Activated gamma-delta T cell treated with anti-CD3 and anti-CD28 coated beads, Interleukin-2, amount 50 U/mL, for 16 hours (primary cell): ENCODE measurements around the gene HERC2.
"Not testable (repeated sequence)": the region's sequence is repeated elsewhere in the genome, so short reads cannot be mapped to it uniquely, and the experiment has no call there.

ENCODE experiments used
- DNase-seq: peaks from one replicate; pipeline ENCODE4 v3.0.0-alpha.2; 2020; ENCODE audit warnings: low read depth

The HERC2 gene

DNA sequence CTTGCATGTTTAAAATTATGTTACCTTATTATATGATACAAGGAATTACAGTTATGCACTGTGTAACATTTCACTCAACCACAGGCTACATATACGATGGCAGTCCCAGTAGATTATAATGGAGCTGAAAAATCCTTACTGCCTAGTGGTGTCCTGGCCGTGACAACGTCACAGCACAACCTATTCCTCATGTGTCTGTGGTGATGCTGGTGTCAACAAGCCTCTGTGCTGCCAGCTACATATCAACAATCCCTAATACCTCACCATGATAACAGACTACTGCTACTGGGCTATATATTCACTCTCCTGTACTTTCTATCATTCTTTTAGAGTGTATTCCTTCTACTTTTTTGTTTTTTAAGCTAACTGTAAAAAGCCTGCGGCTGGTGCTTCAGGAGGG, 142.7 kb downstream of the HERC2 start:
- DNase-seq: no peak

DNA sequence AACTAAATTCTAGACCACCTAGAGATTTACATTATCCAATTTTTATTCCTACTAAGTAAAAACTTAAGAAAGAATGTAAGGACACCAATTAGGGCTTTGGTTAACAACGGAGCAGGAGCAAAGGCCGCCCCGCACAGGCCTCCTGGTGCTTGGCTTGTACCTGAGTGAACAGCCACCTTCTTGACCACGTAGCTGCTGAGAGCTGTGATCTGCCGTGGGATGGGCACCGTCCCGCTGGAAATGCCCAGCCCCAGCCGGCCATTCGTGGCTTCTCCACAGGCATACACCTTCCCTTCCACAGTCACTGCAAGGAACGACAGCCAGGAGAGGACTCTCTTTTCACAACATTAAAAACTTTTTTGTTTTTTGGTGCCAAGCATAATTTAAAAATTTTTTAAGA, 143.3 kb downstream of the HERC2 start:
- DNase-seq: no peak

DNA sequence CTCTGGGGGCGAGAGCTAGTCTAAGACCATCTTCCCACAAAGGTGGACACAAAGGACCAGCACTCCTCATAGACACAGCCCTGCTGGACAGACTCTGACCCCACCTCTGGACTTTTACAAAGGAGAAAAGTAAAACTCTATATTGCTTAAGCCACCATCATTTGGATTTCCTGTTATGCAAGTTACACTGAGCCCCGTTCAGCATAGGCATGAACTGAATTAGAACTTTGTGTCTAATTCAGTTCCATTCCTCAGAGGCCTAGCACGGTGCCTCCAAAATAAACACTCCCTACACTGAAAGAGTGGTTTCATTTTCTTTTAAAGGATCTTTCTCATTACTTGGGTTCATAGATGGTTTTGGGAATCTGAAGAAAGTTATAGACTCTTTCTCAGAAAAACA, 143.7 kb downstream of the HERC2 start:
- DNase-seq: no peak

DNA sequence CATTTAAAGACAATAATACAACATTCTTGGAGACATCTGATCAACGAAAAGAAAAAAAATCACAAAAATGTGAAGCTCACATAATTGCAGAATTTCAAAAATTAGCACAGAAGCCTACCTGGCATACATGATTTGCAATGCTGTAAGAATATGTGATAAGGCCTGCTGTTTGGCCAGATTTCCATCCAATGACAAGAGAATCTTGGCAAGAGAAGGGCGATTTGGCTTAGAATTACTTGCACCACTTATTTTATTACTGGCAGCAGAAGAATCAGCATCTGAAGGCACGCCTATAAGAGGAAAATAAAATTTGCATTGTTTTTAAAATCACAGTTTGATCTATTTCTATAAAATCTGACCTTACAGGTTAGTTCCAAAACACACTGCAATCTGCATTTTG, 152.6 kb downstream of the HERC2 start:
- DNase-seq: no peak

DNA sequence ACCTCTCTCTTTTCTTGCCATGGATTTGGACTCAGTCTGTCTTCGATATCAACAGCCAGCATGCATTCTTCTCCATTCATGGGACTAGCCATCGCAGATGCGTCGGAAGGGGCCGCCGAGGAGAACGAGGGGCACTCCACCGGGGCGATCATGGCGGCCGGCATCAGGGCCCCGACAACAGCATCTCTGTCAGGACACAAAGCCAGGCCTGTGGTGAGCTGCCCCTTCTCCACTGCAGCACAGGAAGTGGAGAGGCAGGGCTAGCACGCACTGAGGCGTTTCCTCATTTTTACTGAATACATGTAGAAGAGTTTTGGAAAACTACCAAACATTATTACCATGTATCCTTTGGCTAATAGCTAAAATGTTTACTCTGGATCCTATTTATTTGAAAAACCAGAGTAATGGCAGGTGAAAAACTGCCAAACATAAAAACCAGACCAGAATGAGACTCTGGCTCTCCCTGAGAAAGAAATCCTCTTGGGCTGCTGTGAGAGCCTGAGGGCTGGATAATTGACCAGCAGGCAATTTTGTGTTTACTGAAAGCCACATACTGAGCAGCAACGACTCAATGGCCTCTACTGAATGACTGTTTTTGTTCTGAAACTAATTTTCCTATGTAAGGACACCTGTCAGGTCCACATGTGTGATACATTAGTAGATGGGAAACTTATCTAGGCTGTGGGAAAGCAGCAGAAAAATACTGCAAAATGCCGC, 153.4 kb downstream of the HERC2 start:
- not testable (repeated sequence) for DNase-seq

DNA sequence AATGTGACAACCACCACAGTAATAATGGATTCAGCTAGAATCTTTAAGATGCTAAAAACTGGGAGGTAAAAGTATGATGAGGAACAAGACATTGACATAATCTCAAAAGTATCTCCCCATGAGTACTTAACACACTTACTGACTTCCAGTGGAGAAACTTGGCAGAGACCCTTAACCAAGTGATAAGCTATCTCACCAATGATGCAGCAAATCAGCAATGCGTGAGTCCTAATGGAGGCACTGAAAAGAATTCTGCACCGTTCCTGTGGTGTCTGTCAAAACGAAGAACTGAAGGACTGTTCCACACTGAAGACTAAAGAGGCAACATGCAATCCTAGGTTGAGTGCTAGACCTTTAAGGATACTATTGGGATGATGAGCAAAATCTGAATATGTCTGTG, 154.9 kb downstream of the HERC2 start:
- no peak for DNase-seq

DNA sequence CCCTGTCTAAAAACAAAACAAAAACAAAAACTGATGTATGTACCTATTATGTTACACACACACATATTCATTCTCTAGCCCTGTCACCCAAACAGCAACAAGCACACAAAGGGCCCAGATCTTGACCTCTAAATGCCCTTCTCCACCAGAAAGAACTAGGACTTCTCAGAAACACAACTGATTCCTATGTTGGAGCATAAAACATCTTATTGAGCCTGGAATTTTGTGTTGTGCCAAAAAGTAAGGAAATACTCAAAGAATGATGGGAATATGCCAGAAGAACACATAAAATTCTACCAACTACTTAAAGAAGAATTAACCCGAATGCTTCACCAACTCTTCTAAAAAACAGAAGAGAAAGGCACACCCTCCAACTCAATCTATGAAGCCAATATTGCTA, 156.2 kb downstream of the HERC2 start:
- no peak for DNase-seq

DNA sequence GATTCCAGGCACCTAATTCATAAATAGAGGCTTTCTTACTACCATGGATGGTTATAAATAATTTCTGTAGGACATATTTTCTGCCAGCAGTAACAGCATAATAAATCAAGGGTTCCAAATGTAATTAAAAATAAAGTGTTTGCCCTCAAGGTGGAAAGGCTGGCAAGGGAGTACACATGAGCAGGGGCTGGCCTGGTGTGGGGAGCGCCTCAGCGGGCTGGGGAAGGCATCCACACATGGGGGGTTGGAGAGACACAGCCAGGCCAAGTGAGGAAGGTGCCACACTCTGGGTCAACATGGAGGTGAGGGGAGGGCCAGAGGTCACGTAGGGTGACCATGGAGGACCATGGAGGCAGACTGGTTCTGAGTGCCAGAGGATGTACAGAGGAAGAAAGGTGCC, 157.1 kb downstream of the HERC2 start:
- no peak for DNase-seq

DNA sequence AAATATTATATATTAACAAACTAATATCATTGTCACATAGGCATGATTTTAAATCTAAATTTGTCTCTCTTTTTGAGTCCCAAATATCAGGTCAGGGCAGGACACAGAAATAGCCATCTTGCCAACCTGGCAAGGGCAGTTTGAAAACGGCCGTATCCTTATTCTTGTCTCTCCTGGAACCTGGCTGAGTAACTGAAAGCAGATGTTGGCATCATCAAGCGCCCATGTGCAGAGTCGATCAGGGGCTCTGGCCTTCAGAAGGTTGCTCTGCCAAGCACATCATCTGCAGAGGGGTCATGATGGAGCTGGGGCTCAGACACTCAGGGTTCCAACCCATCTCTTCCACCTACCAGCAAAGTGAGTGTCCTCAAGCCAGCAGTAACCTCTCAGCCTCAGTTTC, 167.7 kb downstream of the HERC2 start:
- DNase-seq: no peak

DNA sequence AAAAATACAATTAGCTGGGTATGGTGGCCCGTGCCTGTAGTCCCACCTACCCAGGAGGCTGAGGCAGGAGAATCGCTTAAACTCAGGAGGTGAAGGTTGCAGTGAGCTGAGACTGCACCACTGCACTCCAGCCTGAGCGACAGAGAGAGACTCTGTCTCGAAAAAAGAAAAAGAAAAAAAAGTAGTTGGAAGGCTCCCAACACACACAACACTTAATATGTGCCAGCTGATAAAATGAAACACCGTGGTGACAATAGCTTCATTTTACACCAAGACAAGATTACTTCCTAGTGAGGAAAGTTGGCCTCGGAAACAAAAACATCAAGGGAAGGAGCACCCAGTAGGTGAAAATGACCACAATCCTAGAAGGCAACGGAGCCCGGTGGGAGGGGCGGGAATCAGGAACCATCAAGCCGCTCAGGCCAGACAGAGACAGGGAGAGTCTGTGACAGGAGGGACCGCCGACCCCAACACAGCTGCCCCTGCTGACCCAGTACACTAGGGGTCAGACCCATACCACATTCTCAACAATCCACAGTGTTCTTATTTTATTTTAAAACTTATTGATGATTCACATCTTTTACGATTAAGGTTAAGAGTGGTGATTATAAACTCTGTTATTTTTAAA, 168.4 kb downstream of the HERC2 start:
- no peak for DNase-seq

DNA sequence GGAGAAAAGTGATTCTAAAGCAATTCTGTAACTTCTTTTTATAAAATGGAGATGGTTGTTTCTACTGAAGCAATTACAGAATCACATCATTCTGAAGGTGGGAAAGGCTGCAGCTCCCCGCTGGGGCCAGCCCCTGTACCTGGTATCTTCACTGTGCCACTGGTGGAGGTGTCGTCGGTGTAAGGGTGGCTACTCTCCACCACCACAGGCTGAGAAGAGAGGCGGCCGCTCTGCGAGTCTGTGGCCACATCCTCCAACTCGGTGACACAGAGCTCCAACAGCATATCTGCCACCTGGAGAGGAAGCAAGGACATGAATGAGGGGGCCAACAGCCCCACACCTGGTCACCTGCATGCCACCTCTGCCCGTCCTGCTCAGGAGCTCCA, 169.4 kb downstream of the HERC2 start:
- not testable (repeated sequence) for DNase-seq

DNA sequence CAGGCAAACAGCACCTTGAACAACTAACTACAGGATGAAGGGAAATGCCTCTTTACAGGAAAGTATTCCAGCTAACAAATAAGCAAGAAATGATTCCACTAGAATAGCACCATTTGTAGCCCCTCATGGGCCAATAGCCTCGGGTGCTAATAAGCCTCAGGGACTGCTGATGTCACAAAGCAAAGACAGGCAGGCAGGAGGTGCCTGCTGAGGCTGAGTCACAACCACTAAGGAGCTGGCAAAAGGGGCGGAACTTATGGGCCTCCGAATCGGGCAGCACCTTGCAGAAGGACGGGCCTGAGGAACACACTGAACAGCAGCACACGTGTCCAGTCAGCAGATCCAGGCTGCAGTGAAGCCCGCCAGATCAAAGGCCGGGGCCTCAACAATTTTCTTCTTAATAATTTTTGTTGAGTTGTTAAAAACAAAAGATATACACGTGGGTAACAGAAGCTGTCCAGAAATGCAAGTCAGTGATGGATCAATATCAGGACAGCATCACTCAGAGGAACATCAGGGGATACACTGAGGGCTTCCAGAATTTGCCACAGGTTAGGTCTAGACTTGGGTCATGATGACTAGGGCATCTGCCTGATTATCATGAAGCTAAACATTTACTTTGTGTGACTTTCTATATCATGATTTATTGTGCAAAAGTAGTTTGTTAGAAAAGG, 170.0 kb downstream of the HERC2 start:
- DNase-seq: not testable (repeated sequence)

DNA sequence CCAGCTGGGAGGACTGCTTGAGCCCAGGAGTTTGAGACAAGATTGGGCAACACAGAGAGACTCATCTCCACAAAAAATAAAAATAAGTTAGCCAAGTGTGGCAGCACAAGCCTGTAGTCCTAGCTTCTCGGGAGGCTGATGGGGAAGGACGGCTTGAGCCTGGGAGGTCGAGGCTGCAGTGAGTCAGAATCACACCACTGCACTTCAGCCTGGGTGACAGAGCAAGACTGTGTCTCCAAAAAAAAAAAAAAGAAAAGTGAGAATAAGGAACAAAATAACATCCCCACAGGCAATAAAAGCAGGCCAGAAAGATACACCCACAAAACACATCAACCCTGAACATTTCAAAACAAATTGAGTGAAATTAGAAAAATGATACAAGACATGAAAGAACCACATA, 174.2 kb downstream of the HERC2 start:
- no peak for DNase-seq

DNA sequence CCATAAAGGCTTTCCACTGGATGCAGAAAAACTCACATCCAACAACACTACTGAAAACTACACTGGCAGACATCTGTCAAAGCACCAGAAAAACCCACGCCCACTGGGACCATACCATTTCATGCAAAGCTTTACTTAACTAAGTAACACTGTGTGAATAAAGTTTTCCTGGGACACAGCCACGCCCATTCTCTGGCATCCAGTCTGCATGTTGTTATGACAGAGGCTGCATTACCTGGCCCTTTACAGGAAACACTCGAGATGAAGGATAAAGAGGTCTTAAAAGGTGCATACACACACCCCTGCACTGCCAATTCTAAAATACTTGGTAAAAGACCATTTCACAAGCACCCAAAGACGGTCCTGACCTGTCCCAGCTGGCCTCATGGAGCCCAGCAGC, 176.6 kb downstream of the HERC2 start:
- DNase-seq: not testable (repeated sequence)

DNA sequence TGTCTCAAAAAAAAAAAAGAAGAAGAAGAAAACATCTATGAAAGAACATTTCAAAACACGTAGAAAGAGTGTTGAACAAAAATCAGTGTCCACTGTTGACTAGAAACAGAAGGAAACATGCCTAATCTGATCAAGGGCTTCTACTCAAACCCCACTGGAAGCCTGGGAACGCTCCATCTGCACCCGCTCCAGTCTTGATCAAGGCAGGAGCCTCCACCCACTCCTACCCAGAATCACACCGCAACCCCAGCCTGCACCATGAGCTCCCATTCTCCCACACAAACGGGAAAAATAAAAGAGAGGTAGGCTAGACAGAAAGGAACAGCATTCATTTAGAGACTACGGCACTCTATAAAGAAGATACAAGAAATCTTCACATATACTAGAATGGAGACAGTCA, 181.9 kb downstream of the HERC2 start:
- DNase-seq: no peak

DNA sequence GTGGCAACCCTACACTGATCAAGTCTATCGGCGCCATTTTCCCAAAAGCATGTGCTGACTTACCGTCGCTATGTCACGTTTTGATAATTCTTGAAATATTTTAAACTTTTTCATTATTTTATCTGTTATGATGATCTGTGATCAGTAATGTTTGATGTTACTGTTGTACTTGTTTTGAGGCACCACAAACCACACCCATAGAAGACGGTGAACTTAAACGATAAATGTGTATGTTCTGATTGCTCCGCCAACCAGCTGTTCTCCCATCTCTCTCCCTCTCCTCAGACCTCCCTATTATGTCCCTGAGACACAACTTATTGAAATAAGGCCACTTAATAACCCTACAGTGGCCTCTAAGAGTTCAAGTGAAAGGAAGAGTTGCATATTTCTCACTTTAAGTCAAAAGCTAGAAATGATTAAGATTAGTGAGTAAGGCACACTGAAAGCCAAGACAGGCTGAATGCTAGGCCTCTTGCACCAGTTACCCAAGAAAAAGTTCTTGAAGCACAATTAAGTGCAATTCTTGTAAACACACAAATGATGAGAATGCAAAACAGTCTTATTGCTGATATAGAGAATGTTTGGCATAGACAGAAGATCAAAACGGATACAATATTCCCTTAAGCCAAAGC, 184.5 kb downstream of the HERC2 start:
- not testable (repeated sequence) for DNase-seq

DNA sequence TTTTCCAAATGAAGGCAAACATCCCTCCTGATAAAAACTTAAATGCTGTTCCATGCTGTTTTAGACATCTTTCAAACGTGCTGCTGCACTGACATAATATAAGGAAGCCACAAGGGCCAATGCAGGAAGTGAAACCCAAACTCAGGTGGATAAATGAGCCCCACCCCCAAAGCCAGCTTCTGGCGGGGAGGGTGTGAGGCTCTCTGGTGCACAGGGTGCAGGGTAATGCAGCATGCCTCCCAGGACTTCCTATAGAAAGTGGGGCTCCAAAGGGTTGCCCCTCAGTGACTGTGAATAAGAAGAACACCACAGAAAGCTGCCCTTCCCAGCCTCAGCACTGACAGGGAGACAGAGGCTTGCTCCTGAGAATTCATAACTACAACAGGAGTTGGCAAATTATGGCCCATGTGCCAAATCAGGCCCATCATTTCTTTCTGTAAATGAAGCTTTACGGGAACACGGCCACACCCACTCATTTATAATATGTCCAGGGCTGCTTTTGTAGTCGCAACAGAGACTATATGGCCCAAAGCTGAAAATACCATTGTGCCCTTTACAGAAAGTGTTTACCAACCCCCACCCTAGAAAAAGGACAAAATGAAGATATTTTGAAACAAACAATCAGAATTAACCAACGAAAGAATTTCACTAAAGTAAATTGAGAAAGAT, 185.6 kb downstream of the HERC2 start:
- DNase-seq: not testable (repeated sequence)

DNA sequence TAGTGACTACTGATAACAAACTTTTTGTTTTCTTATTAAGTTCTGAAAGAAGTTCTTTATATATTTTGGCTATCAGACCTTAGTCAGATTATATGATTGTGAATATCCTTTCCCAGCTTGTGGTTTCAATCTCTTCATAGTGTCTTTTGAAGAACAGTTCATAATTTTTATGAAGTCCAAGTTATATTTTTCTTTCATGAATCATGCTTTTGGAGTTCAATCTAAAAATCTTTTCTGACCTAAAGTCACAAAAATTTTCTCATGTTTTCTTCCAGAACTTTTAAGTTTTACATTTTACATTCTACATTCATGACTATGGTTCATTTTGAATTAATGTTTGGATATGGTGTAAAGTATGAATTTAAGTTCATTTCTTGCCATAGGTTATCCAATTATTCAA, 188.7 kb downstream of the HERC2 start:
- DNase-seq: no peak

DNA sequence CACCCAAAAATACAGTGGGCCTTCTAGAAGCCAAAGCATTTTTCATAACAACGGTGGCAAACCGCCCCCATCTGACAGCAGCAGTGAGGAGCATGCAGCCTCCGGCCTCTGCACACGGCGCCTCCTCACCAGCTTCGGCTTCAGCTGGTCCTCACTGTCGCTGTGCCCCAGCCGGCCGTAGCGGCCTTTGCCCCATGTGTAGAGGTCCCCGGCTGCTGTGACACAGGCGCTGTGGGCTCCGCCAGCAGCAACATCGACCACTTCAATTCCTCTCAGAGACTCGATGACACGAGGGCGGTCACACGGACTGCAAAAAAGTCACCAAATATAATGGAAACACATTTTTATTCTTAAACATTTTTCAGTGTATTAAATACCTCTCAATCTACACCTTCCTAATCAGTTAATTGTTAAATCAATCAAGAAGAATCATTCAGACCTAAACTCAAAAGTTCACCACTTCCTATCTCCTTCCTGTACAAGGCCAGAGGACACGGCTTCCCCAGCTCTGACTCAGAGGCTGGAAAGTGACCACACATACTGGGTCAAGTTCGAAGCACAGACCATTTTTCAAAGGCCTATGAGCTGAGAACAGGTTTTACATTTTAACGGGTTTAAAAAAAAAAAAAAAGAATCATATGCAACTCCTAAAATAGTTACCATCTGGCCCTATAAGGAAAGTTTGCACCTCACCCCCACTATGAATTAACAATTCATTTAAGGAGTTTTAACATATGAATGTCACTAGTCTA, 189.3 kb downstream of the HERC2 start:
- no peak for DNase-seq

DNA sequence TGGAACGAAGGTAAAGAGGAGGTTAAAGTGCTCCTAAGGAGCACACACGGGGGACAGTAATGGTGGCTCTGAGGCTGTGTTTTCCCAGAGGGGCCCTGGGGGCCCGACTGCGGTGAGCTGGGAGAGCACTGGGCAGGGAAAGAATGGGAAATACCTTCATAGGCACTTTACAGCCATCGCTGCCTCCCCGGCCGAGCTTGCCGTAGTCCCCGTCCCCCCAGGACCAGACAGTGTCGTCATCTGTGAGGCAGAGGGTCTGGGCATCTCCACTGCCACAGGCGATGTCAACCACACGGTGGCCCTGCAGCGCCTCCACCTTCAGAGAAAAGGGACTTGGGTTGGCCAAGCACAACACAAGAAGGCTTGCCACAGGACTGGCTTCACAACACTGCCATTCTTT, 190.0 kb downstream of the HERC2 start:
- DNase-seq: no peak

DNA sequence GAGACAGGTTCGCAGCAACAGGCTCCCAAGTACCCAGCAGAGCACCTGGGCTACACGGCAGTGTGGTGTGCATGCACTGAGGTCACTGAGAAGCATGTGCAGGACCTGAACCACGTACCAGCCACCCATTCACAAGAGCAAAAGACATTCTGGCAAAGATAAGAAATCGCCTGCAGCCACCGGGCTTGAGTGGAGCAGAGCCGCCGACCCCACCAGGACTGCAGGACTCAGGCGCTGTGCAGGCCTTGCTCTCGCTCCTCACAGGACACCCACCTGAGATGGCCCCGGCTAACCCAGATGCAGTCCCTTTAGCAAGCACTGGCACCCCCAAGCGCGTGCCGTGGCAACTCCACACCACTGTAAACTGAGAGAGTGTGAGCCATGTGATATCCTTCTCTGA, 190.6 kb downstream of the HERC2 start:
- no peak for DNase-seq

DNA sequence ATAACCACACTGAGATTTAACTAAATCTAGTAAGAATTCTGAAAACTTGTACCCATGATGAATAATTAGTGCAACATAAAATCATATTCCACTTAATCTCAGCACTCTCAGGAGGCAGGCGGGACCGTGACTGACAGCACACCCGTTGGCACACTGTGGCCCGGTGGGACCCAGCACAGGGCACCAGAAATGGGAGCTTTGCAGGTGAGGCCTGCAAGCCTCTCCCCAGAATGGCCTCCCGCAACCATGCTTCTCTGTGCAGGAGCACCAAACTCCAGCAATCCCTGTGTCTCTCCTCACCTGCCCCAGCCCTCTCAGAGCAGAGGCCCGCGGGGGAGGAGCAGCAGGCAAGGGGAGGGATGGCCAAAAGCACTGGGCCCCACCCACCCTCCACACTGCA, 191.3 kb downstream of the HERC2 start:
- no peak for DNase-seq
